SKM-1 (cell line): ENCODE data around the gene PDE11A.

Source experiments
- DNase-seq: peaks from one replicate; lab custom pipeline; 2025; ENCODE audit not compliant: unreplicated experiment; lab: John Stamatoyannopoulos, UW

PDE11A gene

DNA sequence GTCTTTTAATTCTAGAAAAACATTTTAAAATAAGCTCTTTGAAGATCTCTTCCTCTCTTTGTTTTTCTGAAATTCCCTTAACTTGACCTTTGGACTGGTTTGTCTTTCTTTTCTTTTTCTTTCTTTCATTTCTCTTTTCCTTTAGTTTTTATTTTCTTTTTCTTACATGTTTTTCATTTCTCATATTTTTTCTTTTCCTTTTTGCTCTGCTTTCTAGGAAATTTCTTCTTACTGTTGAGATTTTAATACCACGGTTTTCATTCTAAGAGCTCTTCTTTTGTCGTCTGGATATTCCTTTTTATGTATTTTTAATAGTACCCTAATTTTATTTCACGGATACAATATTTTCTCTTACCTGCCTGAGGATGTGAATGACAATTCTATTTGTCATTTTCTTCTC, 342.2 kb downstream of the PDE11A start:
- DNase-seq: no peak

DNA sequence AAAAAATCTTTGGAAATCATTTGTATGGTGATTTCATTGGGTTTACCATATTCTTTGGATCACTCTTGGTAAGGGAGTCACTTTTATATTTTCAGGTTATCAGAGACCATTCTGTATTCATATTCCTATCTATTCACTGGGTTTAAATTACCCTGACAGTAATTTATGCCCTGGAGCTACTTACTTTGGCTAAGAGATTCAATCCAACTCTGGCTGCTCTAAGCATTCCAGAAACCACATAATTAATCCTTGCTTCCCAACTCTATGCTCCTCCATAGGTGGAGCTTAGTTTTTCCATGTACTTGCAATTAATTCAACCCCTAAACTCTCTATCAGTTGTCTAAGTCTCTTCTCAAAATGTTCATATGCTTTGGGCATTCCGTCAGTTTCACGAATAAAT, 343.7 kb downstream of the PDE11A start:
- no peak for DNase-seq

DNA sequence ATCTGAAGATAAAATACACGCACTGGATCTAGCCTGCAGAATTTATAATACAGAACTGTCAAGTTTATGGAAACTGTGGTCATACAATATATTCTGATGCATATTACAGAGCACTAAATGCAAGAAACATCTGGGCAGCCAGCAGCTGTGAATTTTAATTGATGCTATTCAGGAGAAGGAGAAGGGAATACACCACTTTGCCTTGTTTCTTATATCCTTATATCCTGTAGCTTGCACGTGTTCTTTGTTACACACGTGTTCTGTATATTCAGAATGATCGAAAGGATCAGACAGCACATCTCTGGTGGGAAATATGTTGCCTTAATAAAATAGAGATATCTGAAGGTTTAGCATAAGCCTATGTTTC, 344.2 kb downstream of the PDE11A start:
- DNase-seq: no peak

DNA sequence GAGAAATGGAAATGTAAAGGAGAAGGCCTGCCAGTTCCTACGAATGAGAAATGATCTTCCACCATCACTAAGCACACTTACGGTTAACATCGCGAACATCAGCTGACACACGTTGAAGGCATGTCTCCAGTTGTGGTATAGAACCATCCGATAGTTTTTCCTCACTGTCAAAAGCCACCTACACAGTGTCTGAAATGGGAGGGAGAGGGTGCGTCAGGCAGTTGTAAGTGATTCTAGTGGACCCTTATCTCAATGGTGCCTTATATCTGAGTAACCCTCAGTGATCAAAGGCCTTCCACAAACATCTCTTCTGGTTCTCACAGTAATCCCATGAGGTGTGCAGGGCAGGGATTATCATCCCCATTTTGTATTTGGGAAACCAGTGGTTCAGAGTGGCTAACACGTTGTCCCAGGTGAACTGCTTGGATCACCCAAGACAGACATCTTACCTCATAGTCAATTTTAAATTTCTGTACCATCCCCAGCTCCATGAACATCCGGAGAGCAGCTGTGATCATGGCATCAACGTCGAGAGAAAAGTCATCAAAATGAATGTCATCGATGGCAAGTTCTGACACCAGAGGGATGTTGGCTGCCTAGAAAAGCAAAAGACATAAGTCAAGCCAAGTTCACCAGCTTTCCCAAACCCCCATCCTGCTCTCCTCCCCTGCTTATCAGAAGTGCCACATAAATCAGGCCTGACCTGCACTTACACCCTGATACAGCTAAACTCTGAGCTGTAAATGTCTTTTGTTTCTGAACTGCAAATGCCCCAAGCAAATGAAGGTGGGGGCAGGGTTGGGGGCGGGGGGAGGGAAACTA, 344.8 kb downstream of the PDE11A start:
- no peak for DNase-seq

DNA sequence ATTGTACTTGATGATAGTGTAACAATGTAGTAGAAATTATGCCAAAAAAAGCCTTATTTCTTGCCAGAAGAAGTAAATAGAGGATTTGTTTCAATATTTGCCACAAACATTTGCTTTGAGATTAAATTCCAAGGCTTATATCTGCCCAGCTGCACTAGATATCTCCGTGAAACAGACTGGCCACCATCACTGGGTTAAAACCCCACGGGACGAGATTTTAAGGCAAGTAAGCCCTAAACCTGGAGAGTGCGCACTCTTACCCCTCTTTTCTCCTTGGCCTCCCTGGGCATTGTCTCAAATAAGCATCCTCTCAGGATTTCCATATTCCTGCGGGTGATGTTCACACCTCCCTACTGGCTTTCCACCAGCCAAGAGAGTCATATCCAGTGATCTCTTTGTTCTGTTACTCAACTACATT, 345.6 kb downstream of the PDE11A start:
- no peak for DNase-seq

DNA sequence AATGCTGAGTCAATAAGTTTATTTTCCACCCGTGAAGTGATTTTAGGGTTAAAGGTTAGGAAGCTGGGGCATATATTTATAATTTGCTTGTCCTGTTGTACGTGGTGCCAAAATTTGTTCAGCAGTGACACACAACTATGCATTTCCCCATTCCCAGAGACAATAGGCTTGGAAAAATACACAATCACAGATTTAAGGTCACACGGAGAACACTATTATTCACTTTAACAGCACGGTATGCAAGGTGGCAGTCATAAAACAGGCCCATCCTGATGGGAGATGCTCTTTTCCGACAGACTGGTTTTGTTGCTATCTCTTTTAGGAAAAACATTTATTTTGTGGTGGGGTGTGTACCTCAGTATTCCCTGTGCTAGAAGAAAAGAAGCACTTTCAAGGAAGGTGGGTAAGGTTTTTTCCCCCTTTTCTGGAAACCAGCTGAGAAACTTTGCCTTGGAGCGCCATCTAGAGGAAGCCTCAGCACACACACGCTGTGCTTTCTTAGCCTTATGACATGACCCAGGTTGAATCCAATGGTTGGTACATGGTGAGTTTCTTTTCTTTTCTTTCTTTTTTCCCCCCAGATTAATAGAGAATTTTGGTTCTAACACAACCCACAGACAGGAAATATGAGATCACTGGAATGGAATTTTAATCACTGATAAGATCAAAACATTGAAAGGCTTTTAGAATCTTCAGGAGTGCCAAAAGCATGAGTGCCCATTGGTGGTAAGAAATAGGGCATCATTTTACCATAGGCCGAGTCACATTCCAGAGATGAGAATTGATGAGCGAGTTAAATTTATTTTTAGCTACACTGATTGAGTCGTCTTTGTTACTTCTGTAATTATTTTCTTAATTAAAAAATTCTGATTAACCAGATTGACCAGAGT, 347.9 kb downstream of the PDE11A start:
- peak; percentile 21 for DNase-seq

DNA sequence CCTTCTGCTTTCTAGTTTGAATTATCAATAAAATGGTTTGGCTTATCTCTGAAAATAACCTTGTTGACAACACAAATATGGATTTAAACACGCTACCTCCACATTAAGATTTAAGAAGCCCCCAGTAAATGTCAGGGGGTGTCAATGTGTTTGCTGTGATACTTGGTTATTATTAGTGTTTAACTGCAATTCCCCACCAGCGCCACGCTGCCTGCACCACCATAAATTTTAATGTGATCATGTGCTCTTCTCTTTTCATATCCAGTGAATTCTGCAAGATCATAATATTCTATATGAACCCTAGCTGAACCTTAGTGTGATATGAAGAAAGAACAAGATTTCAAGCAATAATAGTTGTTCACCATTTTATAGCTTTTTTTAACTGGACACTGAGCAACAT, 349.3 kb downstream of the PDE11A start:
- DNase-seq: no peak

DNA sequence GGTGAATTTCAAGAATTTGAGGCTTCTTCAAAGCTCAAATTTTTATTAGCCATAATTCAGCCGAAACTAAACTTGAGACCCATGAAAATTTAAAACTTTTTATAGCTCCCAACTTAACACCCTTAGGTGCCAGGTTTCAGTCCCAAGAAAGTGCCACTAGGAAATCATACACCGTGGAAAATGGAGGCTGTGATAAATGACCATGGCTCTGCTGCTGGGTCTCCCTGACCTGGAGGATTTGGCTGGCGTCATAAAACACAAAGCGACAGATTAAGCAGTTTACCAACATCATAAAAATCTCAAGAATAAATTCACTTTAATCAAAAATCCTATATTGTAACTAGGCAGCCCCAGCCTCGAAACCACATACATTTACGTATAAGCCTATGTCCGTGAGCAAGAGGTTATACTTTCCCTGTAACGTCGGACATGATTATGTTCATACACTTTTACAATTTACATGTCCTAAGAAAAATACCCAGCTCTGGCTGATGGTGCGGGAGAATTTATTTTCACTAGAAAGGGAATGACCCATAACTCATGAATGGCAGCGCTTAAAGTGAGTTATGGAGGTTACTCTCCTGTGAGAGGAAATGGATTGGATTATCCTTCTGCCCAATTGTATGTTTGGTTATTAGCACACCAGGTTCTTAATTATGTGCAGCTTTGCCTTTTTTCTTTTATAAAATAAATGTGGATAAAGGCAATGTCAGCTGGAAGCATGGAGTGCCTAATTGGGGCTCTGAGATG, 350.6 kb downstream of the PDE11A start:
- no peak for DNase-seq

DNA sequence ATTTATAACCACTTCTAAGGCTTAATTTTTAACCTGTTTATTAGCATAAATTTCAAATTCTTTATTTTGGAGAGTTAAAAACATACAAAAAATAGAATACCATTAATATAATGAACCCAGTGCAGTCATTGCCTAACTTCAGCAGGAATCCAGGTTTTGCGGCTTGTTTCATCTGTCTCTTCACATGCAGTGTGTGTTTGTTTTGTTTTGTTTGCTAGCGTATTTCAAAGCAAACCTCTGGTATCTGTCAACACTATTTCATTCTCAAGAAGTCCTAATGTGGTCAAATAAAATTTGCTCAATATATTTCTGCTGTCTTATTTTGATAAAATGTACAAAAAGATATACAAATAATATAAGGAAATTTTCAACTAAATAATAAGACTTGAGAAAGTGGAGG, 351.5 kb downstream of the PDE11A start:
- DNase-seq: no peak

DNA sequence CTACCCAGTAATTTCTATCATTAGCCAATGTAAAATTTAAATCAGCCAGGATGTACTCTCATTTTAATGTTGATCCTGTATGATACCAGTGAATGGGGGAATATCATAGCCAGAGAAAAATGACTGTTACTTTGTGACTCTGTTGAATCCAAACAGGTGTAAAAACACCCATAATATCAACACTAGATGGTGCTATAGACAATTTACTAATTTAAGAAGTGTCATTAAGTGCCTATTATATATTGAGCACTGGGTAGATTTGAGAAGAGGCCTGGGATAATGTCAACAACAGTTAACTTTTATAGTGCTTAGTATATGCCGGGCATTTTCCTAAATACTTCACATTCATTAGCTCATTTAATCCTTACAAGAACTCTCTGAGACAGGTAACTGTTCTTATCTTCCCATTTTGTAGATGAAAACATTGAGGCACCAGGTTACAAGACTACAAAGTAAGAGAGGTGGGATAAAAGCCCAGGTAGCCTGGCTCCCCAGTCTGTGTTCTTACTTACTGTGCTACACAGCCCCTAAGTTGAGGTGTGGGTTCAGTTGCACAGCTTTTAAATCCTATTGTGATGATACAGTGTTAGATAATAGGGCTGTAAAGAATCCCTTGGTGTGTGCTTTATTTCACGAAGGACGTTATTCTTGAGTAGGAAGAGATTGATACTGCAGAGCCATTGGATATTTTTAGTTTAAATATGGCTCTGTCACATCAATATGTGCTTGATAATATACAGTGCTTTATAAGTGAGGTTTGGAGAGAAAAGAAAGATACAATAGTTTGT, 354.6 kb downstream of the PDE11A start:
- no peak for DNase-seq

DNA sequence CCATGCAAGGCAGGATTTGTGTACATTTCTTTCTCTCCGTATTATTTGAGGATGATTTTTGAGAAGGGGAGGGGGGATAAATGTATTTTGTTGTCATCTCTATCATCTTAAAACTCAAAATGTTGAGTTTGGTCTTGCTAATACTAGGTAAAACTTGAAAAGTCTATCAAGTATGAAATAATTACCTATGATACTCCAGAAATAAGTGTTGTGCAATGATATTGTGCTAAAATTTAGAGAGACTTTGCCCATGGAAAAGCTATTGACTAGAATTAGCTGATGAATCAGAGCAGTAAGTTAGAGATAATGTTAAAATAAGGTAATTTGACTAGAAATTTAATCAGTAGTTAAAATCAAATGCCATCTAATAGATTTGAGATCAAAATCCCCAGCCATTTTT, 356.1 kb downstream of the PDE11A start:
- DNase-seq: no peak

DNA sequence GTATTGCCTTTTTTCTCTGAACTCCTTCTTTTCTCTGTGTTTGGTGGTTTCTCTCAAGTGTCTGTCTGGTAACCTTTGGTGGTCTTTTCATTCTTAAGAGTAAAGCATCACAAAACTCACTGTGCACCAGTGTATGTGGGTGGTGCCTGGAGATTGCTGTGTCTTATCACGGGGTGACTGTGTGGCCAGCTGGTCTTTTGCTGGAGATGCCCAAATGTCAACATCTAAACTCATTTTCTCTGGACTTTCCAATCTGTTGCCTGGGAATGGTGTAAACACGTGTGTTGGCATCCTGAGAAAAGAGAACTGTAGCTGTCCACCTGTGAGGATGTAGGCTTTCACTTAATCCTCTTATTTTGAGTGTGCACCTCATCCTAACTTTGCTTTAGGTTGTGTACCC, 356.8 kb downstream of the PDE11A start:
- no peak for DNase-seq

DNA sequence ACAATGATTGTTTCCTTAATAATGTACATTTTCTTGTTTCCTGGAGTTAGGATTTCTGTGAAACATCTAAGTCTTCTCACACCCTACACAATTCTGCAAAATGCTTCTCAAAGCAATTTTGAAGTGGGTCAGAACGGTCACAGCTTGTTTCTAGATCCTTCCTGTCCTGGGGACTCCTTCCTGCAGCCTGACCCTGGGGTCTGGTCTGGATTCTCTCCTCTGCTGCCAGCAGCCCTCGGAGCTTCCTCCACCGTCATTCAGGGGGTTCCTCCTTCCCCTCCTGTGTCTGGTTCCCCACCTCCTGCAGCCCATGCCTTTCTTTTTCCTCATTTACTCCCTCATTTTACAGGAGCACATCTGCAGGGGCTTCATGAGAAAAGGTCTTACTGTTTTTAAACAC, 357.9 kb downstream of the PDE11A start:
- no peak for DNase-seq

DNA sequence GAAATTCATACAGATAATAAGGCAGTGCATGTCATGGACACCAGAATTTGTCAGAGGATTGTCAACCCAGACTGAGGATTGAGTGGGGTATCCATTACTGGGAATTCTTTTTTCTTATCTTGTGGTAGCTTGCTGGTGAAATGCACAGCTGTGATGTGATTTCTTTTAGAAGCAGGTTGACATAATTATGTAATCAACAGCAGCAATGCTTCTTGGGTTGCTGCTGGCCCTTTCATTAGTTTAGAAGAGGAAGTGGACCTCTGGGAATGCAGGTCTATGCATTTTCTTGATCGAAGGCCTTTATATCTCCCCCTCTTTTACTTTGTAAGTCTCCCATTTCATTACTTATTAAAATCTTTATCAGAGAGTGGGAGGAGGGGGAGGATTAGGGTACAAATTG, 360.1 kb downstream of the PDE11A start:
- no peak for DNase-seq

DNA sequence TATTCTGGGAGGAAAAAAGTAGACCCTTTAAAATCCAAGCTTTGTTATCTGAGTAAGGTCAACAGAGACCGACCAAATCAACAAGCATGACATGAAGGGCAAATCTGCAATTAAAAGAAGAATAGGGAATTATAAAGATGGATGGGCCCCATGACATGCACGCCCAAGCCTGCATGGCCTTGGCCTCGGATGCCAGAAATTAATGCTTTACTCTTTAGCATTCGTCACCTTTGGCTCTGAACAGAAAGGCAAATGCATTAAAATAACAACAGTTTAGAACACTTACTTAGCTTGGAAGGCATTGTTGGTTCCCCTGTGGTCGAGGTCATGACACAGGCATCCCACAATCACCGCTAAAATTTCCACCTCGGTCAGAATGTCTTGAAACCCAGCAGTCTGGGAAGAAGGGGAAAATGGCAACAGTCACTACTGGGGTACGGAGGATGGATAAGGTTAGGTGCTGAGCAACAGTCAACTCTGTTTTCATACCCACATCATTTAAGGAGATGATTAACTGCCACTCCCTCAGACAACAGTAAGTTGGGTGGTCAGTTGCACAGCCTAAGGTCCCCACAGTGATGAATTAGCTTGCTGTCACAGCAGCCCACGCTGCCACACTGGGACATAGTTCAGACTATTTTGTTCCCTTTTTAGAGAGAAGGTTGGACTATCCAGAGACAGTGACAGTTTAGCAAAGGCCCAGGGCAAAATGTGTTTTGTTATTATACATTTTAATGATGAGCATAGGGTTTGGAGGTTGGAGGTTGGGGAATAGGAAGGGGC, 360.9 kb downstream of the PDE11A start:
- no peak for DNase-seq

DNA sequence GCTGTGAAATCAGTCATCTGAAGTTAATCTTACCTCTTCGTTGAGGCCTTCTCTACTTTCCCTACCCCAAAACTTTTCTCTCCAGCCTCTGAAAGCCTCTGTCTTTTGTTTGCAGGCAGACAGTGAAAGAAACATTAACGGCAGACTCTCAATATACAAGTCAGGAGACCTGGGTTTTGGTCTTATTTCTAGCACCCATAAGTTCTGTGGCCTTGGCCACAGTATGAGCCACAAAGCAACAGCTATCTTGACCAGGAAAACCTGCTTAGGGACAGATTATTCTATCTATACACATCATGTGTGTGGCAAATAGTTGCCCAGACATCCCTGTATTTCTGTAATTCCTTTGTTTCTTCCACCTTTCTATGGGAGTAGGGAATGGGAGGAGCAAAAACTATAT, 361.7 kb downstream of the PDE11A start:
- DNase-seq: no peak

DNA sequence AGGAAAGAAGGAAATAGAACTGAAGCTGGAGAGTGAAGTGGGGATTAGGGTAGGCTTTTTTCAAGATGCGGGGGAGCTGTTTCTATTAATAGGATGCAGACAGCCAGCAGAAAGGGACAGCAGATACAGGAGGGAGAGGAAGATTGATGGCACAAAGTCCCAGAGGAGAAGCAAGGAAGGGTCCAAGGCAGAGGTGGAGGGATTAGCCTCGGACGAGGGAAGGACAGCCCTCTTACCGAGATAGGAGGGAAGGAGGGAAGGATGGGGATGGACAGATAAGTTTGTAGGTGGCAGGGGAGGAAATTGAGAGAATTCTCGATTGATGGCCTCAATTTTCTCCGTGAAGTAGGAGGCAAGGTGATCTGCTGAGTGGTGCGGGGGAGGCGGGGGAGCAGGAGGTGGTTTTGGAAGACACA, 362.6 kb downstream of the PDE11A start:
- no peak for DNase-seq

DNA sequence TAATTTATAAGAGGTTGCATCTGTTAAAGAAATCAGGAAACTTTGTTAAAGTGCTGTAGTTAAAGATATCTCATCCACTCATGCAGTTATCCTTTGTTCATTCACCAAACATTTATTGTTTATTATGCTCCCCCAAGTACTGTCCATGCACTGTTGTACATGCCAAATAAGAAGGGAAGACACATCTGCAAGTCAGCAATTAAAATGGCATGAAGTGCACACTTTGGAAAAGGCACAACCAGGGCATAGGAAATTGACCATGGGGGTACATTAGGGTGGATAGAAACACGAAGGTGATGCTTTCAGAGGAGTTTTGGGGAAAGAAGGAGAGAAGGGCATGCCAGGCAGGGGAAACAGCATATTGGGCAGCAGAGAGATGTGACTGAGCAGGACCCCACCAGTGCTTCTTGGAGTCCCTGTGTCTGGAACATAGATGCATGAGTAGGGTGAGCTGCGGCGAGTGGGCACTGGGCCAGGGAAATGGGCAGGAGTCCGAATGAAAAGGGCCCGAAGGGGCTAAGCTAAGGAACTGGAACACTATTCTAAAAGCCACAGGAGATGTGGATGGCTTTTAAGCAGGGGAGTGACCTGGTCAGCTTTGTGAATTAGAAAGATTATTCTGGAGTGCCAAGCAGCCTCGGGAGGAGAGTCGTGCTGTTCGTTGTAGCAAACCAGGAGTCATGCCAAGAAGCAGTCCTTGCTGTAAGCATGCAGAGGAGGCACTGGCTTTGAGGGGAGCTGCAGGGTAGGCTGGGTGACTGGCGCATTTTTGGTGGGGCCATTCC, 363.7 kb downstream of the PDE11A start:
- DNase-seq: no peak

DNA sequence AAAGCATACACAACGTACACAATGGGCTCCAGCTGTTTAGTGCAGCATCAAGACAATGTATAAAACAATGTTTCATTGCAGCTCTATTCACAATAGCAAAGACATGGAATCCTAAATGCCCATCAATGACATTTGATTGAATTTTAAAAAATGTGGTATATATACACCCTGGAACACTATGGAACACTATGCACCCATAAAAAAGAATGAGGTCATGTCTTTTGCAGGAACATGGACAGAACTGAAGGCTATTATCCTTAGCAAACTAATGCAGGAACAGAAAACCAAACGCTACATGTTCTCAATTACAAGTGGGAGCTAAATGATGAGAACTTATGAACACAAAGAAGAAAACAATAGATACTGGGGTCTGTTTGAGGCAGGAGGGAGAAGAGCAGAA, 364.5 kb downstream of the PDE11A start:
- DNase-seq: no peak
